ENCODE results near the gene TESPA1.
"Not testable (repeated sequence)": the region's sequence is repeated elsewhere in the genome, so short reads cannot be mapped to it uniquely, and the experiment has no call there.

Gene TESPA1

DNA sequence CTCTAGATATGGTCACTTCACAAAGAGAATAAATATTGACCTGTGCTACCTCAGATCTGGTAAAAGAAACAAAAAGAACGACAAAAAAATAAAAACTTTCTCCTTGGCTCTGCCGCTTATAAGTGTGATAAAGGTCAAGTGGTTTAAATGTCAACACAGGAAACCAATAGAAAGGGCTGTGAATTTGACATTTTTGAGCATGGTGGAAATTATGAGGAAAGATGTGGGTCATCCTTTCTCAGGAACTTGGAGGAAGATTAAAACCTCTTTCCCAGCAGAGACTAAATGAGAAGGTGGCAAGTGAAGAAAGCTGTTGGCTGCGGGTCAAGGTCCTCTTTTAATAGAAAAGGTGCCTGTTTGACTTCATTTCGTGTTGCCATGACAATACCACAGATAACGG lies 28.2 kb downstream of the TESPA1 start:
- Mint-ChIP-seq H3K27ac (ENCODE audit: low read depth) (peak overlapping the region; percentile 49), H3K27me3 (no peaks in the 10 kb centered on the region), H3K36me3 (ENCODE audit: insufficient read depth) (peaks cover 45% of the 10 kb centered on the region), H3K4me3 (peak overlapping the region; percentile 29), H3K9me3 (no peaks in the 10 kb centered on the region), H3K4me1 (peaks cover 53% of the 10 kb centered on the region)
- ATAC-seq (replicated peaks; ENCODE audit: extremely low read depth, poor library complexity, severe bottlenecking) (no peak), DNase-seq (ENCODE audit: low spot score in 2 of 2) (no peak)

DNA sequence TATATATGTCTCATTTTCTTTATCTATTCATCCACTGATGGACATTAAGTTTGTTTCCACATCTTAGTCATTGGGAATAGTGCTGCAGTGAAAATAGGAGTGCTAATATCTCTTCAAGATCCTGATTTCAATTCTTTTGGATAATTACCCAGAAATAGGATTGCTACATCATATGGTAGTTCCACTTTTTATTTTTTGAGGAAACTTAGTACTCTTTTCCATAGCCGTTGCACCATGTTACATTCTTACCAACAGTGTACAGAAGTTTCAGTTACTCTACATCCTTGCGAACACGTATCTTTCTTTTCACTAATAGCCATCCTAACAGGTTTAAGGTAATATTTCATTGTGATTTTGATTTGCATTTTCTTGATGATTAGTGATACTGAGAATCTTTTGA lies 29.8 kb downstream of the TESPA1 start:
- ATAC-seq (replicated peaks; ENCODE audit: extremely low read depth, poor library complexity, severe bottlenecking), result no peak
- Mint-ChIP-seq H3K9me3 (no peaks in the 10 kb centered on the region), H3K36me3 (ENCODE audit: insufficient read depth) (peaks cover 39% of the 10 kb centered on the region), H3K4me1 (peaks cover 65% of the 10 kb centered on the region), H3K27me3 (no peaks in the 10 kb centered on the region), H3K4me3 (no peak overlapping the region), H3K27ac (ENCODE audit: low read depth) (peak overlapping the region; percentile 49)
- DNase-seq (ENCODE audit: low spot score in 2 of 2), result no peak

DNA sequence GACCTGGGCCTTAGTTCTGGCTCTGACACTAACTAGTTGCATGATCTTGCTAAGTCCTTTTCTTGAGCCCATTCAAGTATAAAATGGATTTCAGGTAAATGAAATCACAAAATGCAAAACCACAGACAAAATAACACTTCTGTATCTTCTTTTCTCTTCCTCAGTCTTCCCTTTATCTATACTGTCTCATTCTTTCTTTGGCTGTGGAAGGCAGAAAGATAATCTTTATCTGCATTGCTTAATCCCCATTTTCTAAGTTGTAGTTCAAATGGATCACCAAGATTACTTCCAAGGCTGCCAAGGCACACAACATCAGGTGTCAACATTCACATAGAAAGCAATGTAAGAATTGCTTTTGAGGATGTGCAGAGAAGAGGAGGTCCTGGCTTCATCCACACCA lies 30.3 kb downstream of the TESPA1 start:
- DNase-seq (ENCODE audit: low spot score in 2 of 2) (no peak), ATAC-seq (replicated peaks; ENCODE audit: extremely low read depth, poor library complexity, severe bottlenecking) (no peak)
- Mint-ChIP-seq H3K27me3 (no peaks in the 10 kb centered on the region), H3K9me3 (no peaks in the 10 kb centered on the region), H3K36me3 (ENCODE audit: insufficient read depth) (peaks cover 40% of the 10 kb centered on the region), H3K4me3 (no peak overlapping the region), H3K27ac (ENCODE audit: low read depth) (peak overlapping the region; percentile 10), H3K4me1 (peaks cover 68% of the 10 kb centered on the region)

DNA sequence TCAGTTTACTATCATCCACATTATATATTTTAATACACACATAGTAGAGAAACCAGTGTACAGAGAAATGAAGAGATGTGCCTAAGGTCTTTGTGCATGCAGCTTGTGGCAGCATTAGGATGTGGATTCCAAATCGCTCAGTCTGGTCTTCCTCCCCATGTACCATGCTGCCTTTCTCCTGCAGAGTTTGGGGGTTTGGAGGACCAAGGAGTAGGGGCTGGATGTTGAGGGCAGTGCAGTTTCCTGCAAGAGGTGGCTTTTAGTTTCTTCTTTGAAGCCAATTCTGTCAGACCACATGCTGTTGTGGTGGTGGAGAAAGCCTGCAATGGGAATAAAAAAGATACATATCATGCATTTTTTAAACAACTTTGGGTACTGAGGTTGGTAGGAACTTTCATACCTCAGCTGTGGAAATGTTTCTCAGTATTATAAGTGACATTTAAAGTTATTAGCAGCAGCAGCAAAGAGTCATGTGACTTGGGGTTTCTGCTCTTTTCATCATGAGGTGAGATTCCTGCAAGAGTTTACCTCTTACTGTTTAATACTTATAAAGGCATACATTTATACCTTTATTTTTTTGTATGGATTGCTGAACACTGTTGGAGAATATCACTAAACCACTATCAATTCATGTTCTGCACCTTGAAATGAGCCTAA lies 34.4 kb downstream of the TESPA1 start:
- no peak overlapping the region for H3K4me3 Mint-ChIP-seq
- DNase-seq (ENCODE audit: low spot score in 2 of 2) (no peak), ATAC-seq (replicated peaks; ENCODE audit: extremely low read depth, poor library complexity, severe bottlenecking) (no peak)
- peaks cover 32% of the 10 kb centered on the region for H3K4me1 Mint-ChIP-seq
- H3K36me3 Mint-ChIP-seq (ENCODE audit: insufficient read depth), result peaks cover 26% of the 10 kb centered on the region
- H3K27ac Mint-ChIP-seq (ENCODE audit: low read depth), result no peak overlapping the region
- H3K9me3 Mint-ChIP-seq, result no peaks in the 10 kb centered on the region
- H3K27me3 Mint-ChIP-seq, result no peaks in the 10 kb centered on the region

DNA sequence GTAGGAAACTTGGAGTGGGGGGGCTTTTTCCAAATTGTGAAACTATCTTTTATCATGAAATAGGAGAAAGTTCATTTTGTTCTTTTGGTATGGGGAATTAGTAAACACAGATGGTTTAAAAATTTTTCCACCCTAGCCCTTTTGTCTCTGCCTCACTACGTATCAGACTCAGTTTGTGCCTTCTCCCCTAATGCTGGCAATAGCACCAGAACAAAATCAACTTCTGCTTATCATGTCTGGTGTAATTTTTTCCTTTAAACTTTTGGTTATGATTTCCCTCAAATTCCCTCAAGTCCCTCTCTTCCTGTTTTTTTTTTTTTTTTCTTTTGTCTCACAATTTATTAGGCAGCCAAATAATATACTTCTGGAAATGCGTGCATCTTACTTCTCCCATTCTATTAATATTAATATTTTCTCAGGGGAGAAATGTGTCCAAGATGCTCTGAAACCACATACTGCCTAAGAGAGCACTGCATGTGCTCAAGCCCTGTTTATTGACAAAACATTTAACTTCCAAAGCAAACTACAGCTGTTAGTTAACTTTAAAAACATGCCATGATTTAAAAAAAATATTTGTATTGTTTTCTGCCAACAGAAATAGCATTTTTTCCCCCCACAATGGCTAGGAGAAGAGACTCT lies 35.4 kb downstream of the TESPA1 start:
- Mint-ChIP-seq H3K4me1 (peaks cover 24% of the 10 kb centered on the region), H3K27me3 (no peaks in the 10 kb centered on the region), H3K4me3 (no peak overlapping the region), H3K36me3 (ENCODE audit: insufficient read depth) (peaks cover 26% of the 10 kb centered on the region), H3K27ac (ENCODE audit: low read depth) (peak overlapping the region; percentile 52), H3K9me3 (no peaks in the 10 kb centered on the region)
- ATAC-seq (replicated peaks; ENCODE audit: extremely low read depth, poor library complexity, severe bottlenecking) (no peak), DNase-seq (ENCODE audit: low spot score in 2 of 2) (no peak)

DNA sequence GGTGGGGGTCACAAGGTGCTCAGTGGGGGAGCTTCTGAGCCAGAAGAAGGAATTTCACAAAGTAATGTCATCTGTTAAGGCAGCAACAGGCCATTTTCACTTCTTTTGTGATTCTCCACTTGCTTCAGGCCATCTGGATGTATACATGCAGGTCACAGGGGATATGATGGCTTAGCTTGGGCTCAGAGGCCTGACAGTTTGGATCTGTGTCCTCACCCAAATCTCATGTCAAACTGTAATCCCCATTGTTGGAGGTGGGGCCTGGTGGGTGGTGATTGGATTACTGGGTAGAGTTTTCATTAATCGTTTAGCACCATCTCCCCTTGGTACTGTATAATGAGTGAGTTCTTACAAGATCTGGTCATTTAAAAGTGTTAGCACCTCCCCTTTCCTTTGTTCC lies 36.4 kb downstream of the TESPA1 start:
- no peak overlapping the region for H3K4me3 Mint-ChIP-seq
- H3K27ac Mint-ChIP-seq (ENCODE audit: low read depth), result no peak overlapping the region
- H3K27me3 Mint-ChIP-seq, result no peaks in the 10 kb centered on the region
- no peak for ATAC-seq (replicated peaks; ENCODE audit: extremely low read depth, poor library complexity, severe bottlenecking)
- DNase-seq (ENCODE audit: low spot score in 2 of 2), result no peak
- H3K4me1 Mint-ChIP-seq, result peaks cover 20% of the 10 kb centered on the region
- H3K9me3 Mint-ChIP-seq, result no peaks in the 10 kb centered on the region
- peaks cover 23% of the 10 kb centered on the region for H3K36me3 Mint-ChIP-seq (ENCODE audit: insufficient read depth)

DNA sequence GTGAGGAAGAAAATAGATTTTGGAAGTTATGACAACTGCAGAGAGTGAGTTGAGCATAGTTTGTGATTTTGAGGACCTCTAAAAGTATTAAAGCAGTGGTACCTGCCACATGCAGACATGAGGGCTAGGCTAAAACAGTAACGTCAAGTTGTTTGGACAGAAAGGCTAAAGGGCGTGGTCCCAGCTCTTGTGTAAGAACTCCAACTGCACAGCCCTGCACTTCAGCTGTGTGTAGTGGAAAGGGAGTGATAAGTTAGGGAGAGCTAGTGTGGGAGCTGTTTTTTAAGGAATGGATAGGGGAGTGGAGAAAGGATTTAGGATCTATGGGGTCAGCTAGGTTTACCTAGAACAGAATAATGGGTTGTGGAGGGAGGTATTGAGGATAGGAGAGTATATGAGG lies 39.5 kb downstream of the TESPA1 start:
- H3K27ac Mint-ChIP-seq (ENCODE audit: low read depth), result no peak overlapping the region
- peaks cover 5% of the 10 kb centered on the region for H3K4me1 Mint-ChIP-seq
- H3K4me3 Mint-ChIP-seq, result no peak overlapping the region
- peaks cover 17% of the 10 kb centered on the region for H3K36me3 Mint-ChIP-seq (ENCODE audit: insufficient read depth)
- H3K9me3 Mint-ChIP-seq, result no peaks in the 10 kb centered on the region
- H3K27me3 Mint-ChIP-seq, result no peaks in the 10 kb centered on the region
- ATAC-seq (replicated peaks; ENCODE audit: extremely low read depth, poor library complexity, severe bottlenecking), result no peak
- DNase-seq (ENCODE audit: low spot score in 2 of 2), result no peak

DNA sequence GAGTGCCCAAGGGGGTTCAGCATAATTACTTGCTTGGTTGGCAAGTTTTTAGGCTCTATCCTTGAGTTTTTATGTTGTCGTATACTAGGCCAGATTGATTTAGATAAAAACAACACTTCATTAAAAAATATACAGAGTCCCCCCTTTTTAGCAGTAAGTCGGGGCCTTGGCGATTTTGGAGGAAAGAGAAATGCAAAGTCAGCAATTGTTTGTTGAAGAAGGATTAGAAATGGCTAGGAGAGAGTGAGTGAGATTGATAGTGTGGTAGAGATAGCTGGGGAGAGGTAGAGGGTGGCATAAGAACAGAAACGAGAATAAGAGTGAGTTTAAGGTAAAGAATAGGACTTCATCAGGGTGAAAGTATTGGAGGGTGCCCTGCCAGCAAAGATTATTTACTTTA lies 41.3 kb downstream of the TESPA1 start:
- not testable (repeated sequence) for H3K27ac Mint-ChIP-seq (ENCODE audit: low read depth); H3K4me1 Mint-ChIP-seq; H3K36me3 Mint-ChIP-seq (ENCODE audit: insufficient read depth); H3K9me3 Mint-ChIP-seq; DNase-seq (ENCODE audit: low spot score in 2 of 2); ATAC-seq (replicated peaks; ENCODE audit: extremely low read depth, poor library complexity, severe bottlenecking); H3K27me3 Mint-ChIP-seq; H3K4me3 Mint-ChIP-seq

DNA sequence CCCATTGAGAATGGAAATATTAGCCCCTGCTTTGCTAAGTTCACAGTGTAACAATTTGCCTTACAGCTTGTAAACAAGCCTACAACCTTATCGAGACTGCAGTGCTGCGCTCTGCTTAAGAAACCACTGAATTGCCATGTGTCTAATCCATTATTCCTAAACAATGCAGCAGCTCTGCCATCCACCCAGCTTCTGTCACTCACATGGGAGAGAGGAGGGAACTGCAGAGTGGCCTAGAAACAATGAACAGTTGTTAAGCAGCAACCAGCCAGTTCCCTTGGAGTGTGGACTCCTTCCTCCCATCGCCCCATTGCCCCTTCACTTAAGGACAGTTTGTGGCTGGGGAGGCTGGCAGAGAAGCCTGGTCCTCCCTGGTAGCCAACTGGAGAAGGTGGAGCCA lies 42.9 kb downstream of the TESPA1 start:
- H3K27ac Mint-ChIP-seq (ENCODE audit: low read depth), result no peak overlapping the region
- no peaks in the 10 kb centered on the region for H3K27me3 Mint-ChIP-seq
- ATAC-seq (replicated peaks; ENCODE audit: extremely low read depth, poor library complexity, severe bottlenecking) (no peak), DNase-seq (ENCODE audit: low spot score in 2 of 2) (no peak)
- no peaks in the 10 kb centered on the region for H3K4me1 Mint-ChIP-seq
- no peaks in the 10 kb centered on the region for H3K36me3 Mint-ChIP-seq (ENCODE audit: insufficient read depth)
- no peaks in the 10 kb centered on the region for H3K9me3 Mint-ChIP-seq
- no peak overlapping the region for H3K4me3 Mint-ChIP-seq

DNA sequence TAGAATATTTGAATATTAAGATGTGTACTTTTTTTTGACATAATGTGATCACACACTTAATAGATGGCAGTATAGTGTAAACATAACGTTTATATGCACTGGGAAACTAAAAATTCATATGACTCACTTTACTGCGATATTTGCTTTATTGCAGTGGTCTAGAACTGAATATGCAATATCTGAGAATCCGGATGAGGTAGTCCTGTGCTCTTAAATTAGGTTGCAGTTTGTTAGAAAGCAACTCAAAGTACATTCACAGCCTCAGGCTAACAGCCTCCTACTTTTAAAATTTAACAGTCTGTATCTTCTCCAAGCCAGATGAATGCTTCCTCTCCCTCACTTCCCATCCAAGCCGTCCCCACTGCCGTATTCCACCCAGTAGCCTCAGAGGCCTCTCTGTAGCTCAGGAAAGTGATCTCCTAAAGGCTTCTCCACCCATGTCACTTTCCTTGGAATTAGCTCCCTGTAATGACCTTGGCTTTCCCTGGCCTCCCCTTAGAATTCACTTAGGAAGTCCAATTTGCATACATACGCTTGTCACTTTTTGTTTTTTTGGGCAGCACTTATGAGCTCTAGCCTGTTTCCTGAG lies 43.7 kb downstream of the TESPA1 start:
- no peak for DNase-seq (ENCODE audit: low spot score in 2 of 2)
- H3K4me1 Mint-ChIP-seq, result peaks cover 6% of the 10 kb centered on the region
- H3K27me3 Mint-ChIP-seq, result no peaks in the 10 kb centered on the region
- H3K9me3 Mint-ChIP-seq, result no peaks in the 10 kb centered on the region
- peaks cover 1% of the 10 kb centered on the region for H3K36me3 Mint-ChIP-seq (ENCODE audit: insufficient read depth)
- no peak overlapping the region for H3K4me3 Mint-ChIP-seq
- no peak overlapping the region for H3K27ac Mint-ChIP-seq (ENCODE audit: low read depth)
- no peak for ATAC-seq (replicated peaks; ENCODE audit: extremely low read depth, poor library complexity, severe bottlenecking)

DNA sequence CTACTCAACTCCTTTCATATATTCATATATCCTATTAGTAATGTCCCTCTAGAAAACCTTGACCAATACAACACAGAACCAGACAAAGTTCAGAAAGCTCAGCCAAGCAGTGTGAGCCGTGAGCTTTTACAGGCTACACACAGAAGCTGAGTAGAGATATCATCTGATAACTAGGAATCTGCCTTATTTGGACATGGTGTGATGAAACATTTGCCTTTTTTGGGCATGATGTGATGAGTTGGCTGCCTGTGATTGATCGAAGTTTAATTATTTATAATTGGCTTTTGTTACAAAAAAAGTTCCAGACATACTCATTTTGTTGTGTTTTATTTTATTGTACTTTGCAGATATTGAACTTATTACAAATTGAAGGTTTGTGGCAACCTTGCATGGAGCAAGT lies 46.6 kb downstream of the TESPA1 start:
- ATAC-seq (replicated peaks; ENCODE audit: extremely low read depth, poor library complexity, severe bottlenecking) (no peak), DNase-seq (ENCODE audit: low spot score in 2 of 2) (no peak)
- Mint-ChIP-seq H3K27me3 (no peaks in the 10 kb centered on the region), H3K27ac (ENCODE audit: low read depth) (no peak overlapping the region), H3K4me1 (peaks cover 31% of the 10 kb centered on the region), H3K4me3 (no peak overlapping the region), H3K36me3 (ENCODE audit: insufficient read depth) (peaks cover 1% of the 10 kb centered on the region), H3K9me3 (no peaks in the 10 kb centered on the region)

DNA sequence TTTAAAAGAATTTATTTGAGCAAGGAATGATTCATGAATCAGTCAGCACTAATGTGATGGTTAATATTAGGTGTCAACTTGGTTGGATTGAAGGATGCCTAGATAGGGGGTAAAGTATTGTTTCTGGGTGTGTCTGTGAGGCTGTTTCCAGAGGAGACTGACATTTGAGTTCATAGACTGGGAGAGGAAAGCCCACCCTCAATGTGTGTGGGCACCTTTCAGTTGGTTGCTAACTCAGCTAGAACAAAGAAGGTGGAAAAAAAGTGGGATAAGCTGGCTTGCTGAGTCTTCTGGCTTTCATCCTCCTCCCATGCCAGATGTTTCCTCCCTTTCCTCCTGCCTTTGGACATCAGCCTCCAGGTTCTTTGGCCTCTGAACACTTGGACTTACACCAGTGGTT lies 47.2 kb downstream of the TESPA1 start:
- no peak overlapping the region for H3K4me3 Mint-ChIP-seq

DNA sequence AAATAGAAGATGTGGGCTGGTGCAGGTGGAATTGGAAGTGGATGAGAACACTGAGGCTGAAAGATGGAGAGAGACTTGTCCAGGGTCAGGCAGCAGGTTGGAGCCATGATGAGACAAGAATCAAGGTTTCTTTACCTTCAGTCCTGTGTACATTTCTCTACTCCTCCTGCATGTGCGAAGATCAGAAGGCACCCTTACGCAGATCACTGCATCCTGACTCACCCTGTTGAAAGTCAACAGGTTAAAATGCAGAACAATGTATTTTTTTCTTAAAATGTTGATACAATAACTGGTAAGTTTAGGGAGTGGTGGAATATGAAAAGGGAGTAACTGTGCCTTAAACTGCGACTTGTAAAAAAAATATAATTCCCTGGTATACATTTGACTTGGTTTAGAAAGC lies 47.8 kb downstream of the TESPA1 start:
- no peak for ATAC-seq (replicated peaks; ENCODE audit: extremely low read depth, poor library complexity, severe bottlenecking)
- peaks cover 1% of the 10 kb centered on the region for H3K36me3 Mint-ChIP-seq (ENCODE audit: insufficient read depth)
- H3K4me1 Mint-ChIP-seq, result peaks cover 42% of the 10 kb centered on the region
- H3K27ac Mint-ChIP-seq (ENCODE audit: low read depth), result peak overlapping the region; percentile 90
- H3K9me3 Mint-ChIP-seq, result no peaks in the 10 kb centered on the region
- H3K27me3 Mint-ChIP-seq, result no peaks in the 10 kb centered on the region
- no peak for DNase-seq (ENCODE audit: low spot score in 2 of 2)
- H3K4me3 Mint-ChIP-seq, result no peak overlapping the region

More for the DNA sequence above, 47.2 kb downstream of the TESPA1 start:
- Mint-ChIP-seq H3K27ac (ENCODE audit: low read depth) (no peak overlapping the region), H3K36me3 (ENCODE audit: insufficient read depth) (peaks cover 1% of the 10 kb centered on the region), H3K9me3 (no peaks in the 10 kb centered on the region), H3K27me3 (no peaks in the 10 kb centered on the region), H3K4me1 (peaks cover 35% of the 10 kb centered on the region)
- DNase-seq (ENCODE audit: low spot score in 2 of 2) (no peak), ATAC-seq (replicated peaks; ENCODE audit: extremely low read depth, poor library complexity, severe bottlenecking) (no peak)

Measured in central memory CD8-positive, alpha-beta T cell (primary cell).